GM19328 (cell line): Measurements from ENCODE around the gene NOS1AP.

ENCODE experiments used
- ATAC-seq: cut with Tn5 transposase; IDR thresholded peaks from one replicate; pipeline ENCODE4 v1.9.1; 2021; ENCODE audit warnings: mild to moderate bottlenecking, moderate library complexity; ENCODE audit not compliant: unreplicated experiment

Gene NOS1AP

GRCh38 chr1:162240577-162240976, 171.1 kb downstream of the NOS1AP start:
- no peak for ATAC-seq

- no peak for ATAC-seq
Observed at GRCh38 chr1:162242804-162243203, 173.3 kb downstream of the NOS1AP start.

GRCh38 chr1:162248854-162249535, 179.5 kb downstream of the NOS1AP start:
- no peak for ATAC-seq

GRCh38 chr1:162250004-162250730, 180.7 kb downstream of the NOS1AP start:
- no peak for ATAC-seq

GRCh38 chr1:162251102-162251501, 181.6 kb downstream of the NOS1AP start:
- ATAC-seq: no peak

GRCh38 chr1:162252214-162252613, 182.7 kb downstream of the NOS1AP start:
- no peak for ATAC-seq

- no peak for ATAC-seq
Observed at GRCh38 chr1:162253790-162254189, 184.3 kb downstream of the NOS1AP start.

GRCh38 chr1:162256287-162256686, 186.8 kb downstream of the NOS1AP start:
- no peak for ATAC-seq

- ATAC-seq: no peak
Observed at GRCh38 chr1:162258394-162258793, 188.9 kb downstream of the NOS1AP start.

GRCh38 chr1:162259894-162260455, 190.5 kb downstream of the NOS1AP start:
- no peak for ATAC-seq

- no peak for ATAC-seq
Observed at GRCh38 chr1:162264108-162264507, 194.6 kb downstream of the NOS1AP start.

GRCh38 chr1:162265983-162266382, 196.5 kb downstream of the NOS1AP start:
- ATAC-seq: no peak

- ATAC-seq: no peak
Observed at GRCh38 chr1:162270016-162270770, 200.7 kb downstream of the NOS1AP start.

GRCh38 chr1:162271972-162272371, 202.5 kb downstream of the NOS1AP start:
- ATAC-seq: no peak

GRCh38 chr1:162272419-162272818, 202.9 kb downstream of the NOS1AP start:
- no peak for ATAC-seq

- no peak for ATAC-seq
Observed at GRCh38 chr1:162275622-162276175, 206.2 kb downstream of the NOS1AP start.

- no peak for ATAC-seq
Observed at GRCh38 chr1:162276493-162276892, 207.0 kb downstream of the NOS1AP start.

- no peak for ATAC-seq
Observed at GRCh38 chr1:162279136-162279498, 209.6 kb downstream of the NOS1AP start.

GRCh38 chr1:162281426-162281825, 211.9 kb downstream of the NOS1AP start:
- no peak for ATAC-seq

GRCh38 chr1:162283657-162284056, 214.2 kb downstream of the NOS1AP start:
- no peak for ATAC-seq
